HG03558 (cell line): ENCODE data around the gene PDE4C.

ENCODE experiments used
- ATAC-seq: cut with Tn5 transposase; IDR thresholded peaks from one replicate; pipeline ENCODE4 v1.9.1; 2021; ENCODE audit warnings: moderate number of reproducible peaks; ENCODE audit not compliant: unreplicated experiment; ENCODE audit errors: extremely low read depth

Gene PDE4C

GRCh38 chr19:18225702-18226468 is at the start of gene PDE4C:
PDE4C (minus strand) TSS chr19:18226438; CDS start chr19:18226415, 23 bp downstream.
- ATAC-seq, result no peak

- ATAC-seq, result no peak
Measured at GRCh38 chr19:18274781-18275356, 48.6 kb upstream of the PDE4C start.

- no peak for ATAC-seq
Measured at GRCh38 chr19:18274219-18274780, 48.1 kb upstream of the PDE4C start, which contains the start of gene IQCN. IQCN (minus strand) TSS chr19:18274452; CDS start chr19:18269478, 4,974 bp downstream.

GRCh38 chr19:18273561-18274218 is 47.5 kb upstream of the PDE4C start:
- ATAC-seq, result no peak

- ATAC-seq, result no peak
Measured at GRCh38 chr19:18271433-18271841, 45.2 kb upstream of the PDE4C start.

GRCh38 chr19:18270326-18270725 is 44.1 kb upstream of the PDE4C start:
- ATAC-seq, result no peak

GRCh38 chr19:18269070-18269723 is 43.0 kb upstream of the PDE4C start:
- no peak for ATAC-seq

- ATAC-seq, result no peak
Measured at GRCh38 chr19:18266771-18267686, 40.8 kb upstream of the PDE4C start.

- no peak for ATAC-seq
Measured at GRCh38 chr19:18265582-18265981, 39.3 kb upstream of the PDE4C start.

GRCh38 chr19:18264971-18265540 is 38.8 kb upstream of the PDE4C start:
- ATAC-seq, result no peak

GRCh38 chr19:18264137-18264854 is 38.1 kb upstream of the PDE4C start:
- ATAC-seq, result no peak

GRCh38 chr19:18263324-18264136 is 37.3 kb upstream of the PDE4C start:
- no peak for ATAC-seq

- ATAC-seq, result no peak
Measured at GRCh38 chr19:18262917-18263316, 36.7 kb upstream of the PDE4C start.

GRCh38 chr19:18262144-18262543 is 35.9 kb upstream of the PDE4C start:
- no peak for ATAC-seq

GRCh38 chr19:18261474-18261873 is 35.2 kb upstream of the PDE4C start:
- no peak for ATAC-seq

- no peak for ATAC-seq
Measured at GRCh38 chr19:18259893-18260292, 33.7 kb upstream of the PDE4C start.
